VCaP (cell line): ENCODE results near the gene TTLL9.

Experiments used
- H3K27ac ChIP-seq: fragments of 450-650 bp; 2 replicates; pipeline ENCODE4 v1.5.1; 2017
- CTCF ChIP-seq: fragments of 450-650 bp; conservative IDR thresholded peaks from 2 replicates; pipeline ENCODE4 v1.5.1; 2017; ENCODE audit warnings: mild to moderate bottlenecking, moderate library complexity

Gene TTLL9

GRCh38 chr20:31953556-31954148 lies 83.2 kb downstream of the TTLL9 start:
- no peak overlapping the region for H3K27ac ChIP-seq
- no peak for TF ChIP-seq CTCF

- TF ChIP-seq CTCF: no peak
These were observed 84.1 kb downstream of the TTLL9 start for GRCh38 chr20:31954500-31954899.

DNA sequence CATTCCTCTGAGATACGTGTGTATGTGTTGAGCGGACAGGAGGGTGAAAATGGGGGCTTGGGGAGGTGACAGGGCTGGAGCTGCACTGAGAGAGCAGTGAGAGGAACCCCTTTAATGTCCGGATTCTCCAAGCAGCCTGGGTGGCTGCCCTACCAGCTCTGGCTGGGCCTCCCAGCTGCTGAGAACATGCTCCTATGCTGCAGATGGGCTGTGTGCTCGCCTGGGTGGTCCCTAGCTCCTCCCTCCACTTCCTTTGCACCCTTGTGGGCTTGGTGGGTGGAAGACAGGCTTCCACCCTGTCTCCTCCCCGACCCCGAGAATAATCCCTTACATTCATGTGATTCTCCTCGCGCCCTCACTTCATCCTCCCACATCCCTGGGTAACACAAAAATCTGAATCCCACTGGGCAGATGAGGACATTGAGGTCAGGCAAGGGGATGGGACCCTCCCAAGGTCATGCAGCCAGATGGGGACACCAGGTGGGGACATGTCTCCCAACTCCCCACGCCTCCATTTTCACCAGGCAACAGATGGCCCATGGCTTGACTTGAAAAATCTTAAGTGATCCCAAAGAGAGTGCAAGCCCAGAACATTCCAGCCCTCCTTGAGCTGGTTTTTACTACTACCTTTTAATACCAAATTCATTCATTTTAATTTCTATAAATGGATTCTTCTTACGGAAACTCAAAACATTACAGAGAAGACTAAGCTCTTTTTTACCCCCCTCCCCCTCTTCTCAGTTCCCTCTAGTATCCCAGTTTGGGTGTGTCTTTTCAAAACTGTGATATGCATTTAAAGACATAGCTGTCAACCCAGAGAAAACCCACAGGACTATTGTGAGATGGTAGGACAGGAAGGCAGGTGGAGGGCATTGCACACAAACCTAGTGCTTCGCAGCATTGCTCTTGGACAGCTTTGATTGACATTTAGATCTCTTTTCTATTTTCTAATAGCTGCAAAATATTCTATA lies 86.4 kb downstream of the TTLL9 start:
- TF ChIP-seq CTCF: no peak
- H3K27ac ChIP-seq: no peak overlapping the region

More at GRCh38 chr20:31954500-31954899, 84.1 kb downstream of the TTLL9 start:
- no peak overlapping the region for H3K27ac ChIP-seq

- TF ChIP-seq CTCF: no peak
- no peak overlapping the region for H3K27ac ChIP-seq
These were observed 92.3 kb downstream of the TTLL9 start for GRCh38 chr20:31962761-31963160.

DNA sequence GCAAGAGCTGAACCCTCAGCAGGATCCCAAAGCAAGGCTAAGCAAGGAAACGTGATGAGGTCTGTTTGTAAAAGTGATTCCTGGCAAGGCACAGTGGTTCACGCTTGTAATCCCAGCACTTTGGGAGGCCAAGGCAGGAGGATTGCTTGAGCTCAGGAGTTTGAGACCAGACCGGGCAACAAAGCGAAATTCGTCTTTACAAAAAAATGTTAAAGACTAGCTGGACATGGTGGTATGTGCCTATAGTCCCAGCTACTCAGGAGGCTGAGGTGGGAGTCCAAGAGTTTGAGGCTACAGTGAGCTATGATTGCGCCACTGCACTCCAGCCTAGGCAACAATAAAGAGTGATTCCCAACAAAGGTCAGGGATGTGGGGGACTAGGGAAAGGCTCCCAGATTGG lies 93.5 kb downstream of the TTLL9 start:
- TF ChIP-seq CTCF: no peak

DNA sequence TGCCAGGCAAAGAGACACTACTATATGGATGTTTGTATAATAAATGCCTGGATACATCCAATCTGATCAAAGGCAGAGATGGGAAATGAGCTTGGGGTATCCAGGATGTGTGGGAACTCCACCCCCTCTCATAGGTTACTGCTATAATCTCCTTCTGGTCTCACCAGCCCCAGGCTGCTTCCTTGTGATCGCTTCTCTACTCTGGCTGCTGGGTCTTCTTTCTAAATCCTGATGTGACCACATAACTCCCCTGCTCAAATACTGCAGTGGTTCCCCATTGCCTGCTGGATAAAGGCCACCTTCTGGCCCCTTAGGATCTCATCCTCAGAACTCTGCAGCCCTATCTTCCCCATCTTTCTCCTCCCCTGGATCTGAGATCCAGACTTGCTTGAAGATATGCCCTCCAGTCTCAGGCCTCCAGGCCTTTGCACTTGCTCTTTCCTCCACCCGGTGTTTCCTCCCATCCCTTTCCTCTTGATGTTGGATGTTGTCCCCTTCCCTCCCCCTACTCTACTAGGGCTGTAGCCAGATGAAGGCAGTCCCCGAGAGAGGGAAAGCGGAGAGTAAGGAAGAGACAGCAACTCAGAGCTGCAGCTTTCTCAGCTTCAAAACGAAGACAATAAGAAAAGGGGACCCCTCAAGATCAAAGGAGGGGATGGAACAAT lies 96.7 kb downstream of the TTLL9 start:
- no peak for TF ChIP-seq CTCF
- peak overlapping the region; percentile 84 for H3K27ac ChIP-seq

More for the DNA sequence above, 93.5 kb downstream of the TTLL9 start:
- no peak overlapping the region for H3K27ac ChIP-seq

GRCh38 chr20:31967830-31968249 lies 97.4 kb downstream of the TTLL9 start, which contains the start of gene XKR7:
Gene XKR7, plus strand, starts transcription at chr20:31968151. Its CDS starts 25 bp downstream, at chr20:31968176.
- peak within 1 kb of the TSS; percentile 84 for H3K27ac ChIP-seq
- TF ChIP-seq CTCF: no peak
